ENCODE data around the gene CPEB1. TPM values are rescaled to one million over a fixed set of nuclear protein-coding genes. Genes with fewer than 3 reads are reported as not detected.

Gene CPEB1
- 1 to 10 TPM; 2.2 to 3.2 TPM for total RNA-seq
- polyA plus RNA-seq, result 1 to 10 TPM; 2.7 to 3.6 (median 3.0) TPM
- 0 to 2.6 (median 1.8) reads per million in 6 experiments for total RNA-seq

DNA sequence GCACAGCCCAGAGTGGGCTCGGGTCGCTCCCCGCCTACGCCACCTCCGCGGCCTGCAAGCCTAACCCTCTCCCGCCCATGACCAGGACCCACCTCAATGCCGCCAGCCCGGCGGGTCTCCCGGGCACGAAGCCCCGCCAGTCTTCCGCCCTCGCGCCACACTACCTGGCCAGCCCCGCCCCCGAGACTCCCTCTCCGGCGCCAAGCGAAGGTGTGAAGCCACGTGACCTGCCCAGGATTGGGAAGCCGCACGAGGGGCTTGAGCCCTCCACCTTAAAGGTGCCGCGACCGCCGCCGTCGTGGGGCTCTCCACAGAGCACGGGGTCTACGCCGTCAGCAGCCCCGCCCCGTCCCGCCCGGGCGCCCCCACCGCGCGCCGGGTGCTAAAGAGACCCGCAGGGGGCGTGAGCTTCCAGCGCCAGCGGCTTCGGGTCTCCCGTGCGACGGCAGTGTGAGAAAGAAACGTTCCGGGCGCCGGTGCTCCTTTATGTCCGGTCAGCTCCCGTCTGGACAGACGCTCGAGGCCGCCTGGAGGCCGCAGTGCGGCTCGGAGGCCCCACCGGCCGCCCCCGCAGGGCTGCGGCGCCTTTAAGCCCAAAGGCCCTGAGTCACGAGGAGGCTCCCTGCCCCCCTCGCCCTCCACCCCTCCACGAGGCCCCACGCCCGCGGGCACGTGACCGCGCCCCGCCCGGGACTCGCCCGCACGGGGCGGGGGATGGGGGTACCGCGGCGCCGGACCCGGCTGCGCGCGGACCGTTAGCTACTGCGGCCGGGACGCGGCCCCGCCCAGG, at the start of gene CPEB1:
Gene CPEB1 (minus strand): TSS at position 319 of the 790 bp plus-strand sequence. CDS start 18,904 bp downstream, outside the sequence.
- H3K9me3 Mint-ChIP-seq, result no peaks in the 10 kb centered on the region
- H3K27me3 Mint-ChIP-seq, result peaks cover 8 to 33% (median 10%) of the 10 kb centered on the region in 5 donors
- H3K27ac Mint-ChIP-seq, result peak within 1 kb of the TSS in 6 of 10 donors; percentile 15 to 84 (median 70)
- DNase-seq (peak; percentile 24 to 68 (median 46)), ATAC-seq (peak; percentile 68 to 73)
- peaks cover 9 to 20% (median 13%) of the 10 kb centered on the region in 4 donors for H3K4me1 Mint-ChIP-seq
- H3K36me3 Mint-ChIP-seq, result peaks cover 0 to 2% (median 0%) of the 10 kb centered on the region in 3 donors
- POLR2A ChIA-PET, result interaction anchor here (0.9 to 1.5 kb wide), 4 partner anchors 33 to 364 kb away, joined by 3 to 9 read pairs (median 4); partner anchors contain the start of genes C15orf40 and RPS17
- peak within 1 kb of the TSS; percentile 72 to 88 (median 82) for H3K4me3 Mint-ChIP-seq

DNA sequence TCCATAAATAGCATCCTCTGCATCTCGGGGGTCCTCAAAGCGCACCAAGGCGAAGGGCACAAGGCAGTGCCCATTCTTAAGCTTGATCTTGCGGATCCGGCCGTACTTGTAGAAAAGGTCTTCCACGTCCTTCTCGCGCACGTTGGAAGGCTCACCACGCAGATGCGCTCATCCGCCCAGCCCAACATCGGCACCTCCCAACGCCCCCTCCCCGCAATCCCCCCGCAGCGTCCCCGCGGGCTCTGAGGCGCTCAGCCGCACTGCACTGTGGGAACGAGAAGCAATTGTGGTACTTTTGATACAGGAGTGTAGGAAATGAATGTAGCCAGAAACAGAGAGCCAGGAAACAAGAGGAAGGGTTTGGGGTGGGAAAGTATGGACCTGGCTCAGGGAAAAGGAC, 45.0 kb upstream of the CPEB1 start:
- peaks cover 0 to 19% (median 3%) of the 10 kb centered on the region in 5 donors for H3K27me3 Mint-ChIP-seq

DNA sequence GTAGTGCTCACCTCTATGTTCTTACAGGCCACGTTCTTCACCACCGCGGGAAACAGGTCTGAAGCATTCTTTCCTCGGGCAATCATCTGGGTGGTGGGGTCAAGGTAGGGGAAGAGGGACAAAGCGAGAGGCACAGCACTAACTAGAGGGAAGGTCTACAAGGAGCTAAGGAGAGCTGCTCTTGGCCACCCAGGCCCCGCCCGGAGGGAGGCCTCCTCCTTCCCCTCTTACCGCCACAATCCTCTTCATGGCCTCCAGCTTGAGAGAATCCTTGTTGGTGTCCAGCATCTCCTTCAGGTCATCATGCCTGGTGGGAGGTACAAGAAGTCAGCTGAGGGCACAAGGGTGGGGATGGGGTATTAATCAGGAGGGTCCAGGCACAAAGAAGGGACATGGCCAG, 42.0 kb upstream of the CPEB1 start:
- DNase-seq (no peak), ATAC-seq (no peak)
- Mint-ChIP-seq H3K27ac (no peak overlapping the region), H3K9me3 (peaks cover 0 to 2% (median 0%) of the 10 kb centered on the region in 9 donors), H3K4me1 (no peaks in the 10 kb centered on the region), H3K4me3 (no peak overlapping the region), H3K36me3 (no peaks in the 10 kb centered on the region), H3K27me3 (peaks cover 0 to 19% (median 1%) of the 10 kb centered on the region in 5 donors)
- POLR2A ChIA-PET, result no interaction called here

More for the DNA sequence above, 45.0 kb upstream of the CPEB1 start:
- Mint-ChIP-seq H3K36me3 (no peaks in the 10 kb centered on the region), H3K4me1 (no peaks in the 10 kb centered on the region), H3K4me3 (no peak overlapping the region), H3K27ac (no peak overlapping the region), H3K9me3 (peaks cover 0 to 2% (median 0%) of the 10 kb centered on the region in 9 donors)
- POLR2A ChIA-PET, result no interaction called here
- ATAC-seq, result no peak
- DNase-seq, result no peak

DNA sequence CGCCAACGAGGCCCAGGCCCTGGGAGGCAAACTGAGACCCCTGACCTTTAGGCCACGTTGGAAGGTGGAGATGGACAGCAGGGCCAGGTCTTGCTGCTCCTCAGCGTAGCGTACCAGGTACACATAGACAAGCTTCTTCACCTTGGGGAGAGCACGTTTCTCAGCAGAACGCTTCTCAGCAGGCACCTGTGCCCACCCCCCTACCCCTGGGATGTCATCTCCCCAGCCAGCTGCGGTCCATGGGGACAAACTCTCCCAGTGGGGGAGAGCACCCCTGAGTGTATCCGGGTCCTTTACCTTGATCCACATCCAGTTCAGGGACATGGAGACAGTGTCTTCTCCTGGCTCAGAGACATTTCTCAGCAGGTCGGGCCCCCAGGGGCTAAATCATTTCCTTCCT, 41.5 kb upstream of the CPEB1 start:
- Mint-ChIP-seq H3K4me3 (no peak overlapping the region), H3K9me3 (peaks cover 0 to 2% (median 0%) of the 10 kb centered on the region in 9 donors), H3K4me1 (no peaks in the 10 kb centered on the region), H3K27me3 (peaks cover 0 to 19% (median 1%) of the 10 kb centered on the region in 5 donors), H3K27ac (no peak overlapping the region), H3K36me3 (no peaks in the 10 kb centered on the region)
- DNase-seq (no peak), ATAC-seq (no peak)
- POLR2A ChIA-PET, result no interaction called here

- H3K27me3 Mint-ChIP-seq, result peaks cover 0 to 9% (median 0%) of the 10 kb centered on the region in 5 donors
- H3K4me1 Mint-ChIP-seq, result peaks cover 7 to 18% (median 14%) of the 10 kb centered on the region in 4 donors
- H3K4me3 Mint-ChIP-seq, result peak overlapping the region; percentile 89 to 97 (median 92)
- H3K27ac Mint-ChIP-seq, result peak overlapping the region; percentile 88 to 99 (median 97)
- no peaks in the 10 kb centered on the region for H3K9me3 Mint-ChIP-seq
- ATAC-seq, result no peak
- no peak for DNase-seq
- POLR2A ChIA-PET, result interaction anchor here (0.6 to 2.7 kb wide), 11 partner anchors 28 to 386 kb away, joined by 3 to 35 read pairs (median 5); partner anchors contain the start of genes BTBD1, CPEB1, RAMAC and RPS17
- H3K36me3 Mint-ChIP-seq, result no peaks in the 10 kb centered on the region
These were observed 34.2 kb upstream of the CPEB1 start for GRCh38 chr15:82681371-82681770.

DNA sequence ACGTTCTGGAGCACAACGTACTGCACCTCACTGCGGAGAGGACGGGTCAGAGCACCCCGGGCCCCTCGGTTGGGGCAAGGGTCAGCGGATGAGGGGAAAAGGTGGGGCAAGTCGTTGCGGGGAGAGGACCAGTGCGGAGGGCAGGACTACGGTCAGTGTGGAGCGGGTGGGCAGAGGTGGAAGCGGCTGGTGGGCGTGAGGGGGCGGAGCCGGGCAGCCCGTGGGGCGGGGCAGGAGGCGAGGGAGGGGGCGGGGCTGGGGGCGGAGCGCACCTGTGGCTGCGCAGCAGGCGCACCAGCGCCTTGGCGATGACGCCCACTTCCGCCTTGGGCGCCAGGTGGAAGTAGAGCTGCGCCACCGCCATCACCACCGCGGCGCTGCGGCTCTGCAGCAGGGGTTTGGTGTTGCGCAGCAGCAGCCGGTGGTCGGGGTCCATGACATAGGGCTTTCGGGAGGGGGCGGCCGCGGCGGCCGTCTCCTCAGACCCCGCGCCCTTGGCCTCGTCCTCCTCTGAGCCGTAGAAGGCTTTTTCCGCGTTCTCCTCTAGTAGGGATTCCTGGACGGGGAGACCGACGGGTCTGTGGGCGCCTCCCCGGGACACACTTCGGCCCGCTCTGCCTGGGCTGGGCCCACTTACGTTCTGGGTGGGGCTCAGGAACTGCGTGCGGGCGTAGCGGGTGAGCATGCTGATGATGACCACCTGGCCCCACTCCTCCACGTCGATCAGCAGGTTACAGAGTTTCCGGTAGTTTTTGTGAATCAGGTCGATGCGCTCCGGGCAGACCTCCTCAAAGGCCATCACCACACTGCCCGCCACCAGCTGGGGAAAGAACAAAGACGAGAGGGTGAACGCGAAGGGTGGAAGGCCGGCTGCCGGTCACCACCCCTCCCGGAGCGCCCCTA, 33.3 kb upstream of the CPEB1 start:
- H3K36me3 Mint-ChIP-seq, result no peaks in the 10 kb centered on the region
- POLR2A ChIA-PET, result interaction anchor here (0.6 to 2.7 kb wide), 14 partner anchors 29 to 1674 kb away, joined by 3 to 35 read pairs (median 6); partner anchors contain the start of genes AP3B2, BTBD1, CPEB1 and RAMAC

DNA sequence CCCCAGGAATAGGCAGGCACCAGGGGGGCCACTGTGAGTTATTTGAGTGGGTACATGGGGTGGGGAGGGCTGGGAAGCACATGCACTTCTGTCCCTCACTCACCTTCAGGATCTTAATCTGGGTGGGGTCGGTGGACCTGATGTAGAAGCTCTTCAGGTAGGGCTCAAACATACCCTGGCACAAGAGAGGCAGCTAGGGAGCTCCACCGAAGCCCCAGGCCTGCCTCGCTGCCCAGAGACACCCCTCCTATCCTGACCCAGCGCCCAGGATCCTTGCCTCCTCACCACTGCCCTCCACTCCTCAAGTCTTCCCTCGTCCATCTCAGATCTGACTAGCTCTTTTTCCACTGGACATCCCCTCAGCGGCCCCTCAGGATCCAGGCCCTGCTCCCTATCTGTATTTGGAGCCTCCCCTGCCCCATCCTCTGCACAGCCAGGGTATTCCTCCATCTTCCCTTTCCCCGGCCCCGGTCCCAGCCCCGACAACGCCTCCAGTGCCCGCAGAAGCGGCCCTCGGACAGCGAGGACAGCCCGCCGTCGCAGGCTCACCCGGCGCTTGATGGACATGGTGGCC, 32.5 kb upstream of the CPEB1 start:
- Mint-ChIP-seq H3K27ac (peak overlapping the region; percentile 34 to 98 (median 83)), H3K4me1 (peaks cover 7 to 18% (median 14%) of the 10 kb centered on the region in 4 donors), H3K36me3 (no peaks in the 10 kb centered on the region), H3K27me3 (peaks cover 0 to 9% (median 0%) of the 10 kb centered on the region in 5 donors), H3K9me3 (no peaks in the 10 kb centered on the region), H3K4me3 (peak overlapping the region; percentile 82 to 97 (median 90))
- ATAC-seq (no peak), DNase-seq (peak in 1 of 10 donors; percentile 3)
- POLR2A ChIA-PET, result interaction anchor here (0.6 to 2.7 kb wide), 7 partner anchors 29 to 1673 kb away, joined by 3 to 35 read pairs (median 9); partner anchors contain the start of genes AP3B2, CPEB1, RAMAC and RPS17

More for the DNA sequence above, 33.3 kb upstream of the CPEB1 start:
- Mint-ChIP-seq H3K9me3 (no peaks in the 10 kb centered on the region), H3K4me1 (peaks cover 7 to 18% (median 14%) of the 10 kb centered on the region in 4 donors), H3K27ac (peak overlapping the region; percentile 88 to 99 (median 97)), H3K4me3 (peak overlapping the region; percentile 89 to 97 (median 92)), H3K27me3 (peaks cover 0 to 9% (median 0%) of the 10 kb centered on the region in 5 donors)
- peak; percentile 97 for ATAC-seq
- peak; percentile 71 to 91 (median 84) for DNase-seq

- Mint-ChIP-seq H3K4me3 (no peak overlapping the region), H3K36me3 (no peaks in the 10 kb centered on the region)
- no peak for ATAC-seq
These were observed 30.7 kb upstream of the CPEB1 start for GRCh38 chr15:82677720-82678323.

DNA sequence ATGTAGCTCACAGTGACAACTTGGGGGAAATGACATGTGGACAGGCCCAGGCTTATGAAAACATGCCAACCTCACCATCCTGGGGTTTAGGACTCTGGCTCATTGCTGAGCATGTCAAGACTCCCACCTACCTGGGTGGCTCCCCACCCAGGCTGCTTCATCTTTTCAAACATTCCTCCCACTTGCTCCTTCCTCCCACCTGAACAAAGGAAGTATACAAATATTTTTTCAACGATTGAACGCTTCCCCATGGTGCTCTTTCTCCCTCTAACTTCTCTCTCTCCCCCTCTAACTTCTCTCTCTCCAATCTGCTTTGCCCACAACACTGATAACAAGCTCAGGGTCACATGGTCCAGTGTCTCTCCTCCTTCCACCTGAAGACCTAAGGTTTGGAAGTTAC, 27.7 kb upstream of the CPEB1 start:
- Mint-ChIP-seq H3K36me3 (peaks cover 0 to 3% (median 0%) of the 10 kb centered on the region in 3 donors), H3K4me1 (peaks cover 0 to 3% (median 3%) of the 10 kb centered on the region in 4 donors), H3K4me3 (no peak overlapping the region), H3K27me3 (peaks cover 0 to 3% (median 0%) of the 10 kb centered on the region in 5 donors), H3K27ac (no peak overlapping the region), H3K9me3 (no peaks in the 10 kb centered on the region)
- no peak for DNase-seq
- no peak for ATAC-seq
- POLR2A ChIA-PET, result no interaction called here

More at GRCh38 chr15:82677720-82678323, 30.7 kb upstream of the CPEB1 start:
- POLR2A ChIA-PET, result no interaction called here
- Mint-ChIP-seq H3K27ac (no peak overlapping the region), H3K9me3 (no peaks in the 10 kb centered on the region), H3K4me1 (peaks cover 7 to 18% (median 14%) of the 10 kb centered on the region in 4 donors), H3K27me3 (peaks cover 0 to 6% (median 0%) of the 10 kb centered on the region in 5 donors)
- no peak for DNase-seq

GRCh38 chr15:82670699-82671098, 23.5 kb upstream of the CPEB1 start:
- peaks cover 0 to 3% (median 0%) of the 10 kb centered on the region in 3 donors for H3K36me3 Mint-ChIP-seq
- no peaks in the 10 kb centered on the region for H3K9me3 Mint-ChIP-seq
- POLR2A ChIA-PET, result no interaction called here
- H3K27ac Mint-ChIP-seq, result no peak overlapping the region
- H3K27me3 Mint-ChIP-seq, result peaks cover 0 to 20% (median 5%) of the 10 kb centered on the region in 5 donors
- DNase-seq, result no peak
- no peak for ATAC-seq
- no peak overlapping the region for H3K4me3 Mint-ChIP-seq
- no peaks in the 10 kb centered on the region for H3K4me1 Mint-ChIP-seq

DNA sequence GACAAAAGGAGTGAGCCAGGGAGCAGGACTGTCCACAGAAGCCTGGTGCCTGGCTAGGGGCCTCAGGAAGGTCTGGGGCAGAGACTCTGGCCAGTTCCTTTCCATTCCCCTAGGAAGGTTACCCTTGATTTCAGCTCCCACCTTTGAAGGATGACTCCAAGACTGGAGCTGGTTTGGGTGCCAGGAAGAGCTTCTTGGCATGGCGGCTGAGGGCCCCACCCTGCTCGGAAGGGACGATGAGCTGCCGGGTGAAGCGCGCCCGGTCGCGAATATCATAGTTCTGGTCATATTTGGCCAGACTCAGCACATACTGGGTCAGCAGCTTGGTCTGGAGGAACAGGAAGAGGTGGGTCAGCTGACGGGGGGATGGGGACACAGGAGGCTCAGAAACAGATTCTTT, 19.4 kb upstream of the CPEB1 start:
- Mint-ChIP-seq H3K4me1 (peaks cover 0 to 2% (median 0%) of the 10 kb centered on the region in 4 donors), H3K27ac (no peak overlapping the region), H3K36me3 (peaks cover 0 to 3% (median 0%) of the 10 kb centered on the region in 3 donors), H3K27me3 (peaks cover 6 to 43% (median 28%) of the 10 kb centered on the region in 5 donors), H3K9me3 (no peaks in the 10 kb centered on the region), H3K4me3 (no peak overlapping the region)
- DNase-seq (no peak), ATAC-seq (no peak)
- POLR2A ChIA-PET, result no interaction called here

Measured in naive thymus-derived CD8-positive, alpha-beta T cell (primary cell).